DOHH2 (cell line): ENCODE measurements around the gene CD8B.
"Not testable (repeated sequence)": the region's sequence is repeated elsewhere in the genome, so short reads cannot be mapped to it uniquely, and the experiment has no call there.

Experiments
- CTCF ChIP-seq: fragments of 200-600 bp; sonication (generic); IDR thresholded peaks from one replicate; pipeline ENCODE4 v1.5.1; 2014; ENCODE audit warnings: antibody characterized with exemption, mild to moderate bottlenecking, low read depth, low read length; ENCODE audit not compliant: poor library complexity, severe bottlenecking
- EZH2phosphoT487 ChIP-seq: fragments of 200-600 bp; sonication (generic); IDR thresholded peaks from 2 replicates; pipeline ENCODE4 v1.6.1; 2017; ENCODE audit warnings: borderline replicate concordance, mild to moderate bottlenecking, antibody characterized with exemption, low read length, moderate library complexity, mixed read lengths

- not testable (repeated sequence) for TF ChIP-seq CTCF, EZH2phosphoT487
These were observed 1.1 kb downstream of the CD8B start for GRCh38 chr2:86860573-86860972.
